ENCODE measurements around the gene TMEM222. TPM values are rescaled to one million over a fixed set of nuclear protein-coding genes. Genes with fewer than 3 reads are reported as not detected.

The TMEM222 gene
- total and polyA plus RNA-seq, 10 of the 15 experiments (the other 5 are each of a cell fraction or from before 2014, with no cell fraction given): 3.8 to 43.5 (median 35.4) TPM

GRCh38 chr1:27364696-27365371 lies 42.9 kb downstream of the TMEM222 start:
- TF ChIP-seq BCLAF1 (IDR thresholded peaks at IDR 0.05): 0 out of 2 replicates have a peak, but pooled peaks have one; percentile 5
- no peak for TF ChIP-seq ZNF207 (IDR thresholded peaks at IDR 0.05; ENCODE audit: borderline replicate concordance)
- TF ChIP-seq POU2F2 (IDR thresholded peaks at IDR 0.05; ENCODE audit: borderline replicate concordance, low read depth, low read length): 0 out of 3 replicates have a peak, but pooled peaks have one; percentile 15
- no peaks in the 10 kb centered on the region for H3K79me2 ChIP-seq (ENCODE audit: control insufficient read depth, insufficient read depth, low read length)
- peak overlapping the region; percentile 88 for H3K4me2 ChIP-seq (ENCODE audit: control insufficient read depth, insufficient read depth)
- ChIA-PET POLR2A (interaction anchor here (0.8 to 1.5 kb wide), 5 partner anchors 23 to 74 kb away, joined by 3 to 4 read pairs (median 3); partner anchors contain the start of gene SYTL1), CTCF (interaction anchor here (0.9 to 4.7 kb wide), 18 partner anchors 9 to 242 kb away, joined by 3 to 40 read pairs (median 5); no protein-coding TSS in a partner anchor), RAD21 (ENCODE audit: unreplicated experiment) (interaction anchor here (1.1 to 2.1 kb wide), 11 partner anchors 7 to 242 kb away, joined by 3 to 16 read pairs (median 6); partner anchors contain the start of genes AHDC1 and CD164L2), SMC1A (ENCODE audit: uncharacterized antibody, unreplicated experiment) (interaction anchor here (0.6 to 3.3 kb wide), 9 partner anchors 8 to 265 kb away, joined by 3 to 27 read pairs (median 4); partner anchors contain the start of gene SYTL1)
- WGBS (ENCODE audit: insufficient coverage, insufficient replicate concordance, low lambda C conversion rate, missing lambda C conversion rate): 62% methylated on average over 11 of the region's 11 CpGs
- in situ Hi-C loops (cut with MboI): no loop called here
- H3K27me3 ChIP-seq (replicated peaks in 1 of 2; ENCODE audit: control insufficient read depth in 2 of 2, insufficient read depth in 2 of 2, low read length in 1 of 2): no peaks in the 10 kb centered on the region
- no peaks in the 10 kb centered on the region; the same call in 1 of the 2 replicates for H4K20me1 ChIP-seq (ENCODE audit: control insufficient read depth, insufficient read depth)
- H3K9ac ChIP-seq (ENCODE audit: control insufficient read depth, insufficient read depth, low read length): no peak overlapping the region
- no peak for FAIRE-seq
- no peak overlapping the region for H3K27ac ChIP-seq (ENCODE audit: control insufficient read depth, insufficient read depth)
- no peaks in the 10 kb centered on the region for H3K9me3 ChIP-seq (replicated peaks; ENCODE audit: control insufficient read depth, insufficient read depth, low read length)
- DNase-seq (ENCODE audit: low read depth, low spot score): no peak
- H2AFZ ChIP-seq (ENCODE audit: control insufficient read depth, low read depth, low read length): peak overlapping the region; percentile 90
- peaks cover 16% of the 10 kb centered on the region for H3K4me1 ChIP-seq (ENCODE audit: control insufficient read depth, insufficient read depth, low read length)
- H3K36me3 ChIP-seq (ENCODE audit: control insufficient read depth in 2 of 2, insufficient read depth in 2 of 2, low read length in 1 of 2): no peaks in the 10 kb centered on the region
- H3K4me3 ChIP-seq: no peak overlapping the region
- intact Hi-C loops (cut with micrococcal nuclease; ENCODE audit: unreplicated experiment): loop anchor here (5.0 kb wide), 1 partner anchor 43 kb away; the partner anchor contains the start of gene TMEM222
- ATAC-seq: peak; percentile 5; the same call in 2 of the 3 replicates
- BruUV-seq (replicated peaks): no TSS peak

Data from GM12878 (cell line).